ENCODE results near the gene EYA4. TPM values are rescaled to one million over a fixed set of nuclear protein-coding genes. Genes with fewer than 3 reads are reported as not detected.
"Not testable (repeated sequence)": the region's sequence is repeated elsewhere in the genome, so short reads cannot be mapped to it uniquely, and the experiment has no call there.

The EYA4 gene
- total and polyA plus RNA-seq, 7 donors, result 0.01 to 8.6 (median 0.82) TPM; not detected in 2

DNA sequence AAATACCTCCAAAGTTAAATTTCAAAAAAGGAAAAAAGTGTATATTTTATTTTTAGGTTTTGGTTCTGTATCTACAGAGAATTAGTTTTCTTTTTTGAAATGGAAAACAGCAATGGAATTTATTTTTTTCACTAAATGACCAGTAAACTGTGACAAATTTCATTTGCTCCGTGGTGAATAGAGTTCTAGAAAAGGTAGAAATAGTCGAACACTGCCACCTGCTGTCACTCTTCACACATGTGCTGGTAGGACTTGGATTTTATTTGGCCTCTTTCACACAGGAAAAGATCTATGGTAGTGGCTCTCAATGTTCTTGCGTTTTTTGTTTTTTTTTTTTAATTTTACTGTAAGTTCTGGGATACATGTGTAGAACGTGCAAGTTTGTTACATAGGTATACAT, 312.5 kb downstream of the EYA4 start:
- Histone ChIP-seq H3K27ac (no peak overlapping the region), H3K4me3 (no peak overlapping the region), H3K36me3 (no peaks in the 10 kb centered on the region), H3K4me1 (peaks cover 0 to 23% (median 16%) of the 10 kb centered on the region in 4 donors), H3K9me3 (no peaks in the 10 kb centered on the region), H3K27me3 (no peaks in the 10 kb centered on the region)
- TF ChIP-seq POLR2AphosphoS5 (IDR thresholded peaks at IDR 0.05) (no peak), CTCF (IDR thresholded peaks at IDR 0.05) (peak; percentile 37 to 59 (median 48)), POLR2A (IDR thresholded peaks at IDR 0.05) (no peak)
- intact Hi-C loops (cut with DNase I), result loop anchor here (5.0 to 10.0 kb wide), 4 partner anchors 371 to 1019 kb away; partner anchors contain the start of gene TAAR9
- WGBS, 2 donors, result 5 to 13% methylated on average over 4 of the region's 4 CpGs
- no peak for DNase-seq

DNA sequence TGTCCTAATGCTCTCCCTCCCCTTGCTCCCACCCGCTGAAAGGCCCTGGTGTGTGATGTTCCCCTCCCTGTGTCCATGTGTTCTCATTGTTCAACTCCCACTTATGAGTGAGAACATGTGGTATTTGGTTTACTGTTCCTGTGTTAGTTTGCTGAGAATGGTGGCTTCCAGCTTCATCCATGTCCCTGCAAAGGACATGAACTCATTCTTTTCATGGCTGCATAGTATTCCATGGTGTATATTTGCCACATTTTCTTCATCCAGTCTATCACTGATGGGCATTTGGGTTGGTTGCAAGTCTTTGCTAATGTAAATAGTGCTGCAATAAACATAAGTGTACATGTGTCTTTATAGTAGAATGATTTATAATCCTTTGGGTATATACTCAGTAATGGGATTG, 313.0 kb downstream of the EYA4 start:
- WGBS, 2 donors, result 83 to 93% methylated on average over 1 of the region's 1 CpG
- H3K4me3 ChIP-seq, H3K27ac ChIP-seq, H3K36me3 ChIP-seq, H3K9me3 ChIP-seq, H3K27me3 ChIP-seq, DNase-seq: not testable (repeated sequence)
- intact Hi-C loops (cut with DNase I), result loop anchor here (5.0 to 10.0 kb wide), 4 partner anchors 372 to 1019 kb away; partner anchors contain the start of gene TAAR9
- H3K4me1 ChIP-seq, result peaks cover 0 to 21% (median 16%) of the 10 kb centered on the region in 4 donors

- Histone ChIP-seq H3K4me1 (peaks cover 0 to 21% (median 16%) of the 10 kb centered on the region in 4 donors), H3K36me3 (no peaks in the 10 kb centered on the region), H3K4me3 (no peak overlapping the region), H3K27me3 (no peaks in the 10 kb centered on the region), H3K9me3 (peaks cover 0 to 8% (median 2%) of the 10 kb centered on the region in 4 donors), H3K27ac (no peak overlapping the region)
- intact Hi-C loops (cut with DNase I), result loop anchor here (10.0 kb wide), 1 partner anchor 1021 kb away; the partner anchor contains the start of gene TAAR9
- DNase-seq, result no peak
- 70 to 79% methylated on average over 2 of the region's 2 CpGs for WGBS, 2 donors
- TF ChIP-seq POLR2AphosphoS5 (IDR thresholded peaks at IDR 0.05), result no peak
- TF ChIP-seq POLR2A (IDR thresholded peaks at IDR 0.05), result no peak
- no peak for TF ChIP-seq EP300 (IDR thresholded peaks at IDR 0.05)
- TF ChIP-seq CTCF (IDR thresholded peaks at IDR 0.05), result no peak
These were observed 314.5 kb downstream of the EYA4 start for GRCh38 chr6:133555685-133556084.

DNA sequence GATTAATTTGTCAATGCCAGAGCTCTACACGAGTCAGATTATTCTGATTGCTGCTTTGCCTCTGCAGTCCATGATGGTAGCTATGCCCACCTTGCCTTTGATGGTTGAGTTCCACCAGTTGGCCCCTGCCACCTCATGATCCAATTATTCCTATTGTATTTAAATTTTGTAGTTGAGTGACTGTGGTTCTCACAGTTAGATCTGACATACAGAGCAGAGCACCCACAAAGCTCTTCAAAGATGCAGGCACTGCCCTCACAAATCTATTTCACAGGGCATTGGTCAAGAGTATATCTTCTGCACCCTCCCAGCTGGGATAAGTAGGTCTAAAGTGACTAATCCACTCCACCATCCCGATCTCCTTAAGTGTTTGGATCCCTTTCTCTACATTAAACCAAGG, 318.8 kb downstream of the EYA4 start:
- H3K9me3 ChIP-seq, result peaks cover 0 to 8% (median 2%) of the 10 kb centered on the region in 4 donors
- H3K4me1 ChIP-seq, result peaks cover 0 to 8% (median 3%) of the 10 kb centered on the region in 4 donors
- intact Hi-C loops (cut with DNase I), result loop anchor here (10.0 kb wide), 1 partner anchor 1025 kb away; the partner anchor contains the start of gene TAAR9
- no peak overlapping the region for H3K4me3 ChIP-seq
- H3K36me3 ChIP-seq, result no peaks in the 10 kb centered on the region
- TF ChIP-seq EP300 (IDR thresholded peaks at IDR 0.05), result no peak
- TF ChIP-seq POLR2A (IDR thresholded peaks at IDR 0.05), result no peak
- no peak for TF ChIP-seq CTCF (IDR thresholded peaks at IDR 0.05)
- no peak for TF ChIP-seq POLR2AphosphoS5 (IDR thresholded peaks at IDR 0.05)
- no peak for DNase-seq
- H3K27me3 ChIP-seq, result no peaks in the 10 kb centered on the region
- H3K27ac ChIP-seq, result no peak overlapping the region
- 73 to 86% methylated on average over 2 of the region's 2 CpGs for WGBS, 2 donors

- no peaks in the 10 kb centered on the region for H3K9me3 ChIP-seq
- DNase-seq, result no peak
- 79% methylated on average over 6 of the region's 6 CpGs for WGBS, 2 donors
- no peak overlapping the region for H3K4me3 ChIP-seq
- peaks cover 0 to 6% (median 0%) of the 10 kb centered on the region in 3 donors for H3K27me3 ChIP-seq
- no peaks in the 10 kb centered on the region for H3K36me3 ChIP-seq
- intact Hi-C loops (cut with DNase I), result loop anchor here (2.0 to 5.0 kb wide), 2 partner anchors 349 to 525 kb away; no protein-coding TSS in a partner anchor
- no peak overlapping the region for H3K27ac ChIP-seq
- H3K4me1 ChIP-seq, result peaks cover 0 to 10% (median 5%) of the 10 kb centered on the region in 4 donors
- TF ChIP-seq EP300 (IDR thresholded peaks at IDR 0.05) (no peak), POLR2AphosphoS5 (IDR thresholded peaks at IDR 0.05) (no peak), POLR2A (IDR thresholded peaks at IDR 0.05) (no peak), CTCF (IDR thresholded peaks at IDR 0.05) (no peak)
These were observed 326.5 kb downstream of the EYA4 start for GRCh38 chr6:133567636-133568035.
